GM12878 (cell line): Measurements from ENCODE around the gene CCDC134. TPM values are rescaled to one million over a fixed set of nuclear protein-coding genes. Genes with fewer than 3 reads are reported as not detected.

Experiments
- ATAC-seq: fragments of 200-7000 bp; cut with Tn5 transposase; 3 replicates; pipeline ENCODE4 v1.9.1; 2020; ENCODE audit warnings: mild to moderate bottlenecking, moderate library complexity
- BruUV-seq: library from RNA; stranded (reverse); fragments of 400-500 nt; replicated peaks from 2 replicates; lab custom pipeline; 2021; lab: Mats Ljungman, UMichigan
- CTCF ChIA-PET: fragments of 300-600 bp; sonication (Branson Sonifier 250); formaldehyde crosslinking; extraction: SDS; loops from one replicate; lab custom pipeline; 2021; ENCODE audit warnings: inconsistent platforms; lab: Yijun Ruan, JAX
- POLR2A ChIA-PET: fragments of 350-600 bp; formaldehyde crosslinking; extraction: SDS; loops from one replicate; lab custom pipeline; 2021; ENCODE audit warnings: inconsistent platforms; lab: Charles Lee
- RAD21 ChIA-PET: fragments of 300-600 bp; sonication (Branson Sonifier 250); formaldehyde crosslinking; loops from one replicate; lab custom pipeline; 2023; ENCODE audit warnings: antibody characterized with exemption; ENCODE audit not compliant: unreplicated experiment; lab: Charles Lee
- SMC1A ChIA-PET: fragments of 300-600 bp; sonication (Branson Sonifier 250); formaldehyde crosslinking; loops from one replicate; lab custom pipeline; 2023; ENCODE audit not compliant: unreplicated experiment, uncharacterized antibody; lab: Charles Lee
- DNase-seq: peaks from one replicate; pipeline ENCODE4 v3.0.0-alpha.2; 2011; ENCODE audit warnings: low read depth, low spot score
- FAIRE-seq: peaks from 3 replicates; lab custom pipeline; 2011; peaks lifted over from hg19 to GRCh38; lab: Jason Lieb, UNC
- H2AFZ ChIP-seq: 2 replicates; pipeline ENCODE4 v1.6.0; 2011; ENCODE audit warnings: low read depth, low read length, control low read depth; ENCODE audit not compliant: control insufficient read depth
- H3K27ac ChIP-seq: 2 replicates; pipeline ENCODE4 v1.5.1; 2011; ENCODE audit warnings: control low read depth; ENCODE audit not compliant: control insufficient read depth, insufficient read depth
- H3K27me3 ChIP-seq, 2 experiments: replicated peaks in 1 of 2; 2 replicates each; pipeline versions ENCODE4 v1.6.0 to v1.6.1; 2011; ENCODE audit warnings: low read length in 1 of 2; ENCODE audit not compliant: control insufficient read depth in 2 of 2, insufficient read depth in 2 of 2
- H3K36me3 ChIP-seq, 2 experiments: 2 replicates each; pipeline ENCODE4 v1.5.1; 2011; ENCODE audit warnings: low read length in 1 of 2; ENCODE audit not compliant: control insufficient read depth in 2 of 2, insufficient read depth in 2 of 2
- H3K4me1 ChIP-seq: 2 replicates; pipeline ENCODE4 v1.6.1; 2011; ENCODE audit warnings: mild to moderate bottlenecking, low read length, moderate library complexity, mixed read lengths; ENCODE audit not compliant: control insufficient read depth, insufficient read depth
- H3K4me2 ChIP-seq: 2 replicates; pipeline ENCODE4 v1.6.0; 2011; ENCODE audit warnings: control low read depth; ENCODE audit not compliant: control insufficient read depth, insufficient read depth
- H3K4me3 ChIP-seq: fragments of 200-600 bp; sonication (generic); 2 replicates; pipeline ENCODE4 v1.5.1; 2016
- H3K79me2 ChIP-seq: 2 replicates; pipeline ENCODE4 v1.6.0; 2011; ENCODE audit warnings: low read length; ENCODE audit not compliant: control insufficient read depth, insufficient read depth
- H3K9ac ChIP-seq: 2 replicates; pipeline ENCODE4 v1.8.0; 2011; ENCODE audit warnings: low read length, control low read depth, mixed read lengths; ENCODE audit not compliant: control insufficient read depth, insufficient read depth
- H3K9me3 ChIP-seq: replicated peaks from 3 replicates; pipeline ENCODE4 v1.5.1; 2011; ENCODE audit warnings: mild to moderate bottlenecking, low read length; ENCODE audit not compliant: control insufficient read depth, insufficient read depth
- H4K20me1 ChIP-seq: 2 replicates; pipeline ENCODE4 v1.6.0; 2011; ENCODE audit not compliant: control insufficient read depth, insufficient read depth
- EED ChIP-seq: sonication (generic); IDR thresholded peaks from 2 replicates; pipeline ENCODE4 v1.6.1; 2016; ENCODE audit warnings: antibody characterized with exemption, low read depth
- NFXL1 ChIP-seq: fragments of 450-650 bp; IDR thresholded peaks from 2 replicates; pipeline ENCODE4 v1.6.1; 2017; ENCODE audit warnings: antibody characterized with exemption, mild to moderate bottlenecking, borderline replicate concordance
- POU2F2 ChIP-seq: IDR thresholded peaks from 3 replicates; pipeline ENCODE4 v1.6.1; 2011; ENCODE audit warnings: low read depth, mild to moderate bottlenecking, low read length, borderline replicate concordance
- SREBF2 ChIP-seq: IDR thresholded peaks from 2 replicates; pipeline ENCODE4 v1.6.1; 2012; ENCODE audit warnings: mild to moderate bottlenecking, low read length
- SUPT20H ChIP-seq: IDR thresholded peaks from 2 replicates; pipeline ENCODE4 v1.6.1; 2011; ENCODE audit warnings: low read depth, mild to moderate bottlenecking, low read length, moderate library complexity, borderline replicate concordance; ENCODE audit not compliant: control insufficient read depth
- ZBED1 ChIP-seq: IDR thresholded peaks from 2 replicates; pipeline ENCODE4 v1.6.1; 2016; ENCODE audit warnings: borderline replicate concordance
- ZNF592 ChIP-seq: fragments of 450-650 bp; IDR thresholded peaks from 2 replicates; pipeline ENCODE4 v1.6.1; 2017; ENCODE audit warnings: mild to moderate bottlenecking, moderate library complexity
- WGBS: methylation state at CpG from one replicate; pipeline ENCODE4 v1.1.6; 2016; ENCODE audit warnings: low lambda C conversion rate; ENCODE audit not compliant: insufficient replicate concordance, insufficient coverage; ENCODE audit errors: missing lambda C conversion rate; 5-methylcytosine and 5-hydroxymethylcytosine counted together
- in situ Hi-C: fragments of 300-500 bp; cut with MboI; formaldehyde crosslinking; loops from 9 replicates; pipeline ENCODE4 v1.14.3; 2018; ENCODE audit warnings: mixed read lengths
- intact Hi-C: fragments of 100-400 bp; cut with micrococcal nuclease; formaldehyde crosslinking; loops from one replicate; pipeline ENCODE4 v1.14.2; 2022; ENCODE audit not compliant: unreplicated experiment
- polyA plus RNA-seq, 11 experiments: library from polyadenylated mRNA; depleted of rRNA in 4 of 11; unstranded in 6 of 11; stranded (reverse) in 5 of 11; fragments of >200 nt; fragmentation: Nextera tagmentation in 4 of 11; fragmentation: Illumina TruSeq in 1 of 11; extraction: Ambion mirVana in 4 of 11; extraction: Trizol in 1 of 11; gene quantifications; 1 replicate in 1 of 11; 2 replicates in 10 of 11; pipeline versions ENCODE4 v1.2.1 to v1.2.3, GENCODE V29; 2011 to 2016; ENCODE audit warnings: inconsistent platforms in 2 of 11, missing spikeins in 2 of 11, low read depth in 1 of 11
- total RNA-seq, 4 experiments: library from RNA; depleted of rRNA in 3 of 4; stranded (reverse); fragments of >200 nt in 3 of 4; fragmentation: Illumina TruSeq in 1 of 4; extraction: Trizol in 1 of 4; gene quantifications; 2 replicates each; pipeline versions ENCODE4 v1.2.1 to v1.2.3, GENCODE V29; 2013 to 2021
- TF ChIP-seq, protein P1 (sequence below): IDR thresholded peaks from 2 replicates; pipeline ENCODE4 v1.6.1; 2012; ENCODE audit warnings: improper control_type of control experiment, low read depth, low read length; ENCODE audit not compliant: insufficient replicate concordance

CCDC134 gene
- total and polyA plus RNA-seq, 10 of the 15 experiments (the other 5 are each of a cell fraction or from before 2014, with no cell fraction given) = 0.35 to 19.3 (median 11.8) TPM

- in situ Hi-C loops (no loop called here), intact Hi-C loops (no loop called here)
- RAD21 ChIA-PET = interaction anchor here (0.9 to 2.9 kb wide), 2 partner anchors 15 to 69 kb away, joined by 3 to 13 read pairs; no protein-coding TSS in a partner anchor
- CTCF ChIA-PET = interaction anchor here (3.2 to 3.7 kb wide), 2 partner anchors 20 to 68 kb away, joined by 13 to 26 read pairs; partner anchors contain the start of gene MEI1
- Histone ChIP-seq H2AFZ (no peak overlapping the region), H3K79me2 (no peaks in the 10 kb centered on the region), H3K27ac (no peak overlapping the region), H3K4me1 (no peaks in the 10 kb centered on the region), H3K4me3 (no peak overlapping the region), H3K4me2 (no peak overlapping the region), H4K20me1 (no peaks in the 10 kb centered on the region), H3K9me3 (no peaks in the 10 kb centered on the region), H3K27me3 (no peaks in the 10 kb centered on the region), H3K36me3 (no peaks in the 10 kb centered on the region; a peak in 1 of 4 replicates), H3K9ac (no peak overlapping the region)
- SMC1A ChIA-PET = interaction anchor here (1.2 to 3.8 kb wide), 4 partner anchors 14 to 70 kb away, joined by 4 to 16 read pairs (median 8); no protein-coding TSS in a partner anchor
- ATAC-seq = no peak
- no peak for DNase-seq
- WGBS = 38% methylated on average over 5 of the region's 5 CpGs
- BruUV-seq = no TSS peak
- POLR2A ChIA-PET = no interaction called here
- FAIRE-seq = no peak
- no peak for TF ChIP-seq ZNF592
- no peak for TF ChIP-seq EED
- no peak for TF ChIP-seq ZBED1
- TF ChIP-seq, protein P1, sequence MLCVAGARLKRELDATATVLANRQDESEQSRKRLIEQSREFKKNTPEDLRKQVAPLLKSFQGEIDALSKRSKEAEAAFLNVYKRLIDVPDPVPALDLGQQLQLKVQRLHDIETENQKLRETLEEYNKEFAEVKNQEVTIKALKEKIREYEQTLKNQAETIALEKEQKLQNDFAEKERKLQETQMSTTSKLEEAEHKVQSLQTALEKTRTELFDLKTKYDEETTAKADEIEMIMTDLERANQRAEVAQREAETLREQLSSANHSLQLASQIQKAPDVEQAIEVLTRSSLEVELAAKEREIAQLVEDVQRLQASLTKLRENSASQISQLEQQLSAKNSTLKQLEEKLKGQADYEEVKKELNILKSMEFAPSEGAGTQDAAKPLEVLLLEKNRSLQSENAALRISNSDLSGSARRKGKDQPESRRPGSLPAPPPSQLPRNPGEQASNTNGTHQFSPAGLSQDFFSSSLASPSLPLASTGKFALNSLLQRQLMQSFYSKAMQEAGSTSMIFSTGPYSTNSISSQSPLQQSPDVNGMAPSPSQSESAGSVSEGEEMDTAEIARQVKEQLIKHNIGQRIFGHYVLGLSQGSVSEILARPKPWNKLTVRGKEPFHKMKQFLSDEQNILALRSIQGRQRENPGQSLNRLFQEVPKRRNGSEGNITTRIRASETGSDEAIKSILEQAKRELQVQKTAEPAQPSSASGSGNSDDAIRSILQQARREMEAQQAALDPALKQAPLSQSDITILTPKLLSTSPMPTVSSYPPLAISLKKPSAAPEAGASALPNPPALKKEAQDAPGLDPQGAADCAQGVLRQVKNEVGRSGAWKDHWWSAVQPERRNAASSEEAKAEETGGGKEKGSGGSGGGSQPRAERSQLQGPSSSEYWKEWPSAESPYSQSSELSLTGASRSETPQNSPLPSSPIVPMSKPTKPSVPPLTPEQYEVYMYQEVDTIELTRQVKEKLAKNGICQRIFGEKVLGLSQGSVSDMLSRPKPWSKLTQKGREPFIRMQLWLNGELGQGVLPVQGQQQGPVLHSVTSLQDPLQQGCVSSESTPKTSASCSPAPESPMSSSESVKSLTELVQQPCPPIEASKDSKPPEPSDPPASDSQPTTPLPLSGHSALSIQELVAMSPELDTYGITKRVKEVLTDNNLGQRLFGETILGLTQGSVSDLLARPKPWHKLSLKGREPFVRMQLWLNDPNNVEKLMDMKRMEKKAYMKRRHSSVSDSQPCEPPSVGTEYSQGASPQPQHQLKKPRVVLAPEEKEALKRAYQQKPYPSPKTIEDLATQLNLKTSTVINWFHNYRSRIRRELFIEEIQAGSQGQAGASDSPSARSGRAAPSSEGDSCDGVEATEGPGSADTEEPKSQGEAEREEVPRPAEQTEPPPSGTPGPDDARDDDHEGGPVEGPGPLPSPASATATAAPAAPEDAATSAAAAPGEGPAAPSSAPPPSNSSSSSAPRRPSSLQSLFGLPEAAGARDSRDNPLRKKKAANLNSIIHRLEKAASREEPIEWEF = no peak
- no peak for TF ChIP-seq SUPT20H
- TF ChIP-seq NFXL1 = no peak
- no peak for TF ChIP-seq POU2F2
- TF ChIP-seq SREBF2 = no peak
These were observed 34.0 kb upstream of the CCDC134 start for GRCh38 chr22:41766476-41766875.
